H1 (cell line): ENCODE data around the gene PDX1. TPM values are rescaled to one million over a fixed set of nuclear protein-coding genes. Genes with fewer than 3 reads are reported as not detected.

Experiments
- CTCF ChIA-PET: fragments of 300-600 bp; sonication (Branson Sonifier 250); formaldehyde crosslinking; loops from one replicate; lab custom pipeline; 2021; ENCODE audit not compliant: partially characterized antibody; lab: Charles Lee
- POLR2A ChIA-PET: fragments of 300-600 bp; sonication (Branson Sonifier 250); formaldehyde crosslinking; loops from one replicate; lab custom pipeline; 2021; ENCODE audit warnings: inconsistent platforms; ENCODE audit not compliant: partially characterized antibody; lab: Charles Lee
- DNase-seq, 2 experiments: peaks; one replicate each; pipeline versions ENCODE4 v3.0.0 to v3.0.0-alpha.2; 2010 to 2022; ENCODE audit warnings: low spot score in 2 of 2, low read depth in 1 of 2, mixed read lengths in 1 of 2
- FAIRE-seq: peaks from 2 replicates; lab custom pipeline; 2011; peaks lifted over from hg19 to GRCh38; lab: Jason Lieb, UNC
- H2AFZ ChIP-seq: 2 replicates; pipeline ENCODE4 v1.8.1; 2012; ENCODE audit warnings: low read length, inconsistent platforms
- H2AK5ac ChIP-seq: 2 replicates; pipeline ENCODE4 v1.6.1; 2013; ENCODE audit warnings: low read depth, low read length
- H2BK120ac ChIP-seq: replicated peaks from 2 replicates; pipeline ENCODE3; 2013; ENCODE audit warnings: low read depth, low read length, inconsistent platforms
- H2BK12ac ChIP-seq: 2 replicates; pipeline ENCODE4 v1.6.1; 2013; ENCODE audit warnings: low read depth, low read length
- H2BK15ac ChIP-seq: 2 replicates; pipeline ENCODE4 v1.6.1; 2013; ENCODE audit warnings: low read length
- H2BK20ac ChIP-seq: 2 replicates; pipeline ENCODE4 v1.6.1; 2013; ENCODE audit warnings: low read length
- H2BK5ac ChIP-seq: 2 replicates; pipeline ENCODE4 v1.6.1; 2013; ENCODE audit warnings: low read depth, low read length
- H3K14ac ChIP-seq: 2 replicates; pipeline ENCODE4 v1.6.1; 2013; ENCODE audit warnings: inconsistent platforms; ENCODE audit not compliant: insufficient read length
- H3K18ac ChIP-seq: 2 replicates; pipeline ENCODE4 v1.6.1; 2013; ENCODE audit warnings: low read length; ENCODE audit errors: extremely low read depth
- H3K23ac ChIP-seq: 2 replicates; pipeline ENCODE4 v1.6.1; 2013; ENCODE audit warnings: inconsistent platforms; ENCODE audit not compliant: insufficient read length
- H3K23me2 ChIP-seq: 2 replicates; pipeline ENCODE4 v1.6.1; 2013; ENCODE audit warnings: low read depth, low read length
- H3K27ac ChIP-seq: 2 replicates; pipeline ENCODE4 v1.6.1; 2011; ENCODE audit warnings: low read depth, low read length, inconsistent platforms
- H3K27me3 ChIP-seq, 4 experiments: replicated peaks in 1 of 4; 1 replicate in 1 of 4; 2 replicates in 3 of 4; pipeline versions ENCODE4 v1.6.1 to v1.8.1; 2011 to 2013; ENCODE audit warnings: low read length in 3 of 4, mild to moderate bottlenecking in 3 of 4, inconsistent platforms in 2 of 4, mixed read lengths in 2 of 4, moderate library complexity in 1 of 4; ENCODE audit not compliant: control insufficient read depth in 3 of 4, insufficient read depth in 3 of 4; ENCODE audit errors: extremely low read depth in 1 of 4
- H3K36me3 ChIP-seq, 4 experiments: 2 replicates each; pipeline versions ENCODE4 v1.6.1 to v1.8.1; 2011 to 2013; ENCODE audit warnings: mild to moderate bottlenecking in 4 of 4, low read length in 3 of 4, moderate library complexity in 2 of 4, control low read depth in 1 of 4, inconsistent platforms in 1 of 4; ENCODE audit not compliant: insufficient read depth in 4 of 4, control insufficient read depth in 2 of 4
- H3K4ac ChIP-seq: replicated peaks from 2 replicates; pipeline ENCODE3; 2013; ENCODE audit warnings: low read length, low read depth, mixed read lengths, inconsistent platforms; ENCODE audit not compliant: insufficient read length
- H3K4me1 ChIP-seq, 4 experiments: replicated peaks in 1 of 4; 1 replicate in 1 of 4; 2 replicates in 3 of 4; pipeline versions ENCODE4 v1.6.1 to v1.8.1; 2011 to 2013; ENCODE audit warnings: low read length in 3 of 4, inconsistent platforms in 2 of 4, mixed read lengths in 1 of 4; ENCODE audit not compliant: insufficient read depth in 4 of 4, control insufficient read depth in 3 of 4
- H3K4me2 ChIP-seq, 2 experiments: 2 replicates each; pipeline versions ENCODE4 v1.6.1 to v1.8.1; 2011 to 2013; ENCODE audit warnings: low read depth in 2 of 2, low read length in 2 of 2, control low read depth in 1 of 2, inconsistent platforms in 1 of 2, mild to moderate bottlenecking in 1 of 2; ENCODE audit not compliant: insufficient read depth in 1 of 2
- H3K4me3 ChIP-seq, 4 experiments: fragments of 200-600, 300-600 bp in 1 of 4; sonication (generic), shearing (Covaris generic), sonication (Bioruptor Twin) in 1 of 4; 2 replicates each; pipeline versions ENCODE4 v1.5.1 to v1.8.1; 2011 to 2016; ENCODE audit warnings: low read length in 4 of 4, low read depth in 3 of 4, control low read depth in 2 of 4, inconsistent platforms in 2 of 4, mild to moderate bottlenecking in 2 of 4, mixed read lengths in 1 of 4, moderate library complexity in 1 of 4; ENCODE audit not compliant: insufficient read depth in 2 of 4; ENCODE audit errors: extremely low read depth in 1 of 4
- H3K56ac ChIP-seq: replicated peaks from 2 replicates; pipeline ENCODE3; 2013; ENCODE audit warnings: low read depth, mild to moderate bottlenecking, mixed read lengths, low read length, inconsistent platforms; ENCODE audit not compliant: insufficient read length
- H3K79me1 ChIP-seq: 2 replicates; pipeline ENCODE4 v1.6.1; 2013; ENCODE audit warnings: low read depth, low read length, control low read depth
- H3K79me2 ChIP-seq, 2 experiments: 2 replicates each; pipeline versions ENCODE4 v1.6.1 to v1.8.1; 2012 to 2013; ENCODE audit warnings: low read length in 2 of 2, mild to moderate bottlenecking in 2 of 2, inconsistent platforms in 1 of 2; ENCODE audit not compliant: insufficient read depth in 2 of 2, control insufficient read depth in 1 of 2
- H3K9ac ChIP-seq, 4 experiments: replicated peaks in 1 of 4; 1 replicate in 1 of 4; 2 replicates in 3 of 4; pipeline versions ENCODE4 v1.6.1 to v1.8.1; 2011 to 2013; ENCODE audit warnings: low read depth in 3 of 4, low read length in 3 of 4, control low read depth in 2 of 4, mild to moderate bottlenecking in 2 of 4, moderate library complexity in 2 of 4, inconsistent platforms in 1 of 4; ENCODE audit errors: extremely low read depth in 1 of 4
- H3K9me3 ChIP-seq, 2 experiments: 2 replicates each; pipeline versions ENCODE4 v1.6.1 to v1.8.1; 2012 to 2013; ENCODE audit warnings: mild to moderate bottlenecking in 2 of 2, moderate library complexity in 2 of 2, control low read depth in 1 of 2, inconsistent platforms in 1 of 2, low read depth in 1 of 2, low read length in 1 of 2, mixed read lengths in 1 of 2; ENCODE audit not compliant: insufficient read depth in 2 of 2
- H4K20me1 ChIP-seq, 2 experiments: replicated peaks in 1 of 2; 2 replicates each; pipeline versions ENCODE3 to v1.8.1; 2011 to 2013; ENCODE audit warnings: inconsistent platforms in 2 of 2, low read length in 2 of 2, mild to moderate bottlenecking in 1 of 2; ENCODE audit not compliant: insufficient read depth in 2 of 2, control insufficient read depth in 1 of 2
- H4K5ac ChIP-seq: 2 replicates; pipeline ENCODE4 v1.6.1; 2013; ENCODE audit warnings: low read length, low read depth, mixed read lengths, inconsistent platforms; ENCODE audit not compliant: insufficient read length
- H4K8ac ChIP-seq: 2 replicates; pipeline ENCODE4 v1.8.0; 2013; ENCODE audit warnings: mild to moderate bottlenecking, moderate library complexity, low read length, inconsistent platforms; ENCODE audit not compliant: insufficient read depth; ENCODE audit errors: extremely low read depth
- H4K91ac ChIP-seq: replicated peaks from 2 replicates; pipeline ENCODE3; 2013; ENCODE audit warnings: low read length, mixed read lengths, inconsistent platforms; ENCODE audit not compliant: insufficient read length
- ASH2L ChIP-seq: fragments of 200-600, 300-600 bp; sonication (generic); IDR thresholded peaks from one replicate; pipeline ENCODE4 v1.7.1; 2017; ENCODE audit warnings: low read length
- CHD2 ChIP-seq: IDR thresholded peaks from 2 replicates; pipeline ENCODE4 v1.6.1; 2012; ENCODE audit warnings: low read length, improper control_type of control experiment
- CREB1 ChIP-seq: IDR thresholded peaks from 2 replicates; pipeline ENCODE4 v1.6.1; 2012; ENCODE audit warnings: inconsistent platforms
- CTBP2 ChIP-seq: IDR thresholded peaks from 2 replicates; pipeline ENCODE4 v1.7.0; 2011; ENCODE audit warnings: borderline replicate concordance, mild to moderate bottlenecking, moderate library complexity, mixed read lengths, low read length; ENCODE audit not compliant: insufficient read depth, insufficient read length
- EGR1 ChIP-seq: IDR thresholded peaks from 2 replicates; pipeline ENCODE4 v1.6.1; 2011; ENCODE audit warnings: low read depth, low read length, borderline replicate concordance
- EP300 ChIP-seq, 2 experiments: IDR thresholded peaks; 1 replicate in 1 of 2; 2 replicates in 1 of 2; pipeline ENCODE4 v1.6.1; 2011 to 2012; ENCODE audit warnings: low read depth in 2 of 2, low read length in 2 of 2, mild to moderate bottlenecking in 2 of 2, borderline replicate concordance in 1 of 2, inconsistent platforms in 1 of 2, moderate library complexity in 1 of 2
- JUND ChIP-seq: IDR thresholded peaks from 2 replicates; pipeline ENCODE4 v1.6.1; 2011; ENCODE audit warnings: mild to moderate bottlenecking, improper control_type of control experiment, low read length
- KDM1A ChIP-seq: fragments of 200-600, 300-600 bp; sonication (generic); IDR thresholded peaks from 2 replicates; pipeline ENCODE4 v1.7.1; 2016; ENCODE audit warnings: mild to moderate bottlenecking, low read length, borderline replicate concordance
- MAFK ChIP-seq: IDR thresholded peaks from 2 replicates; pipeline ENCODE4 v1.6.1; 2012; ENCODE audit warnings: low read depth, mild to moderate bottlenecking, improper control_type of control experiment, low read length
- NANOG ChIP-seq: IDR thresholded peaks from 2 replicates; pipeline ENCODE4 v1.6.1; 2011; ENCODE audit warnings: low read length, low read depth, mild to moderate bottlenecking, inconsistent platforms; ENCODE audit not compliant: insufficient read depth, poor library complexity, severe bottlenecking
- SIX5 ChIP-seq: IDR thresholded peaks from 2 replicates; pipeline ENCODE4 v1.6.1; 2011; ENCODE audit warnings: mild to moderate bottlenecking, low read depth, low read length
- TBP ChIP-seq: IDR thresholded peaks from 2 replicates; pipeline ENCODE4 v1.6.1; 2011; ENCODE audit warnings: low read depth, low read length, improper control_type of control experiment
- WGBS, 2 experiments: shearing (Covaris generic) in 1 of 2; methylation state at CpG; one replicate each; pipeline versions ENCODE4 v1.1.6 to v1.1.7; 2013 to 2015; ENCODE audit warnings: low lambda C conversion rate in 2 of 2, mixed read lengths in 2 of 2, inconsistent platforms in 1 of 2, low coverage in 1 of 2, missing lambda C conversion rate in 1 of 2; ENCODE audit not compliant: insufficient replicate concordance in 2 of 2, insufficient coverage in 1 of 2, insufficient read length in 1 of 2; ENCODE audit errors: extremely low coverage in 1 of 2, missing lambda C conversion rate in 1 of 2; 5-methylcytosine and 5-hydroxymethylcytosine counted together
- polyA plus RNA-seq, 7 experiments: library from polyadenylated mRNA; depleted of rRNA in 3 of 7; stranded (reverse) in 5 of 7; unstranded in 2 of 7; fragments of >200 nt in 5 of 7; fragments of 200-250 nt in 2 of 7; gene quantifications; 1 replicate in 5 of 7; 2 replicates in 1 of 7; 4 replicates in 1 of 7; pipeline versions ENCODE4 v1.2.1 to v1.2.3, GENCODE V29; 2011 to 2013; ENCODE audit warnings: missing spikeins in 2 of 7, mixed read lengths in 2 of 7
- total RNA-seq: library from RNA; stranded (reverse); fragmentation: NEBNext Ultra II Directional; extraction: Animal tissue kit (Norgen Biotek cat#: 25700); gene quantifications from 2 replicates; pipeline ENCODE4 v1.2.1, GENCODE V29; 2021

PDX1 gene
- total and polyA plus RNA-seq, 2 of the 8 experiments (the other 6 are each of a cell fraction or from before 2014, with no cell fraction given) = not detected

DNA sequence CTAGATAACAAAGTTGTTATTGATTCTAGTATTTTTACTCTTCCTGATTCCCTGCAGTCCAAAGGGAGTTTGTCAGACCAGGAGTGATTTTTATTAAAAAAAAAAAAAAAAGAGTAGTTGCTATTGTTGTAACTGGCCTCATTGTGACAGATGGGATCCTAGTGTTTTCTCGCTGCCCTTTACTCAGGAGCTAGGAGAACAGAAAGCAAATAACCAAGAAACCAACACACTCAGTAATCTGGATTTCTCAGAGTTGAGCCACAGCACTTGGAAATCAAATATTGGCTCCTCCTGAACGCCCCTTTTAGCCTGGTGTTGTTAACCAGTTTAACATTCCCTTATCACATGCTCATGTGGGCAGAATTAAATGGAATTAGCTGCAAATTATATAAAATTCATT lies 8.3 kb upstream of the PDX1 start:
- POLR2A ChIA-PET = no interaction called here
- no peak overlapping the region for H3K4me2 ChIP-seq
- no peaks in the 10 kb centered on the region for H3K79me2 ChIP-seq

More for the DNA sequence above, 8.3 kb upstream of the PDX1 start:
- H3K79me1 ChIP-seq = no peaks in the 10 kb centered on the region
- no peak overlapping the region for H2AFZ ChIP-seq
- H3K23me2 ChIP-seq = peaks cover 4% of the 10 kb centered on the region; the same call in 1 of the 2 replicates
- no peak overlapping the region for H3K23ac ChIP-seq
- no peak overlapping the region for H2BK120ac ChIP-seq
- no peak overlapping the region for H2BK15ac ChIP-seq
- no peak overlapping the region for H3K18ac ChIP-seq
- H3K4me3 ChIP-seq = no peak overlapping the region
- no peak overlapping the region for H3K4ac ChIP-seq
- peaks cover 0 to 3% of the 10 kb centered on the region in 2 experiments for H4K20me1 ChIP-seq
- H3K36me3 ChIP-seq = no peaks in the 10 kb centered on the region
- DNase-seq = no peak
- TF ChIP-seq CTBP2 (no peak), TBP (no peak), CHD2 (no peak), MAFK (no peak), KDM1A (no peak), CREB1 (no peak), JUND (no peak), EP300 (IDR thresholded peaks at IDR 0.05; ENCODE audit: borderline replicate concordance in 1 of 2, low read depth in 2 of 2, low read length in 2 of 2) (no peak), SIX5 (no peak), NANOG (no peak), ASH2L (no peak), EGR1 (no peak)
- TF ChIP-seq, all 59 proteins: peak for 0
- FAIRE-seq = no peak
- Histone ChIP-seq H2BK5ac (no peak overlapping the region), H3K56ac (no peak overlapping the region), H3K27me3 (peaks cover 14 to 43% (median 28%) of the 10 kb centered on the region in 4 experiments), H3K9me3 (peaks cover 0 to 2% of the 10 kb centered on the region in 2 experiments; a peak in 1 of 4 replicates), H4K8ac (no peak overlapping the region), H3K9ac (no peak overlapping the region), H2BK12ac (no peak overlapping the region), H4K5ac (no peak overlapping the region), H2AK5ac (no peak overlapping the region), H3K4me1 (peaks cover 0 to 8% (median 3%) of the 10 kb centered on the region in 4 experiments; a peak in 2 of 7 replicates), H2BK20ac (no peak overlapping the region), H3K14ac (no peak overlapping the region), H4K91ac (no peak overlapping the region), H3K27ac (no peak overlapping the region)
- WGBS, 2 experiments = 89% methylated on average over 2 of the region's 2 CpGs; no CpG with 5 or more reads in 1 of the 2 experiments
- CTCF ChIA-PET = interaction anchor here (0.6 to 1.6 kb wide), 4 partner anchors 42 to 437 kb away, joined by 3 to 7 read pairs (median 4); partner anchors contain the start of gene CDX2
